ENCODE measurements around the gene JAZF1.

DNA sequence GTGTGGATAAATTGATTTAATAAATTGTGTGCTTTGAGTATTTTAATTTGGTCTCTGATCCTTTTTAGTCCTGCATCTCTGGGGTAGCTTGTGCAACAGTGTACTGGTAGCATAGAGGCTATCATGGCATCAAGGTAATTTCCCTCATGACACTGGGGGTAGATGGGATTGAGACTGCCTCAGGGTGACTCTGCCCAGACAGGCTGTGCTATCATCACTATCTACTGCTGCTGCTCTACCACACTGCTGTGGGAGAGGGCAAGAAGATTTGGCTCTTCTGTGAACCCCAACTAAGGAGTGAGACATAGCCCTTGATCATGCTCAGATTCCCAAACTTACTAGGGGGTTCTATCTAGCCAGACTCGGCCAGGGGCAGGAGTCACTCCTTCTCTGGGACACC, 43.6 kb upstream of the JAZF1 start:
- TF ChIP-seq, protein P1, sequence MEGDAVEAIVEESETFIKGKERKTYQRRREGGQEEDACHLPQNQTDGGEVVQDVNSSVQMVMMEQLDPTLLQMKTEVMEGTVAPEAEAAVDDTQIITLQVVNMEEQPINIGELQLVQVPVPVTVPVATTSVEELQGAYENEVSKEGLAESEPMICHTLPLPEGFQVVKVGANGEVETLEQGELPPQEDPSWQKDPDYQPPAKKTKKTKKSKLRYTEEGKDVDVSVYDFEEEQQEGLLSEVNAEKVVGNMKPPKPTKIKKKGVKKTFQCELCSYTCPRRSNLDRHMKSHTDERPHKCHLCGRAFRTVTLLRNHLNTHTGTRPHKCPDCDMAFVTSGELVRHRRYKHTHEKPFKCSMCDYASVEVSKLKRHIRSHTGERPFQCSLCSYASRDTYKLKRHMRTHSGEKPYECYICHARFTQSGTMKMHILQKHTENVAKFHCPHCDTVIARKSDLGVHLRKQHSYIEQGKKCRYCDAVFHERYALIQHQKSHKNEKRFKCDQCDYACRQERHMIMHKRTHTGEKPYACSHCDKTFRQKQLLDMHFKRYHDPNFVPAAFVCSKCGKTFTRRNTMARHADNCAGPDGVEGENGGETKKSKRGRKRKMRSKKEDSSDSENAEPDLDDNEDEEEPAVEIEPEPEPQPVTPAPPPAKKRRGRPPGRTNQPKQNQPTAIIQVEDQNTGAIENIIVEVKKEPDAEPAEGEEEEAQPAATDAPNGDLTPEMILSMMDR (IDR thresholded peaks at IDR 0.05), result no peak
- TF ChIP-seq POLR2A (IDR thresholded peaks at IDR 0.05), result no peak
